H1 (cell line): Measurements from ENCODE around the gene CABP4. TPM values are rescaled to one million over a fixed set of nuclear protein-coding genes. Genes with fewer than 3 reads are reported as not detected.

Source experiments
- CTCF ChIA-PET: fragments of 300-600 bp; sonication (Branson Sonifier 250); formaldehyde crosslinking; loops from one replicate; lab custom pipeline; 2021; ENCODE audit not compliant: partially characterized antibody; lab: Charles Lee
- POLR2A ChIA-PET: fragments of 300-600 bp; sonication (Branson Sonifier 250); formaldehyde crosslinking; loops from one replicate; lab custom pipeline; 2021; ENCODE audit warnings: inconsistent platforms; ENCODE audit not compliant: partially characterized antibody; lab: Charles Lee
- DNase-seq, 2 experiments: peaks; one replicate each; pipeline versions ENCODE4 v3.0.0 to v3.0.0-alpha.2; 2010 to 2022; ENCODE audit warnings: low spot score in 2 of 2, low read depth in 1 of 2, mixed read lengths in 1 of 2
- FAIRE-seq: peaks from 2 replicates; lab custom pipeline; 2011; peaks lifted over from hg19 to GRCh38; lab: Jason Lieb, UNC
- H2AFZ ChIP-seq: 2 replicates; pipeline ENCODE4 v1.8.1; 2012; ENCODE audit warnings: low read length, inconsistent platforms
- H2AK5ac ChIP-seq: 2 replicates; pipeline ENCODE4 v1.6.1; 2013; ENCODE audit warnings: low read depth, low read length
- H2BK120ac ChIP-seq: replicated peaks from 2 replicates; pipeline ENCODE3; 2013; ENCODE audit warnings: low read depth, low read length, inconsistent platforms
- H2BK12ac ChIP-seq: 2 replicates; pipeline ENCODE4 v1.6.1; 2013; ENCODE audit warnings: low read depth, low read length
- H2BK15ac ChIP-seq: 2 replicates; pipeline ENCODE4 v1.6.1; 2013; ENCODE audit warnings: low read length
- H2BK20ac ChIP-seq: 2 replicates; pipeline ENCODE4 v1.6.1; 2013; ENCODE audit warnings: low read length
- H2BK5ac ChIP-seq: 2 replicates; pipeline ENCODE4 v1.6.1; 2013; ENCODE audit warnings: low read depth, low read length
- H3K14ac ChIP-seq: 2 replicates; pipeline ENCODE4 v1.6.1; 2013; ENCODE audit warnings: inconsistent platforms; ENCODE audit not compliant: insufficient read length
- H3K18ac ChIP-seq: 2 replicates; pipeline ENCODE4 v1.6.1; 2013; ENCODE audit warnings: low read length; ENCODE audit errors: extremely low read depth
- H3K23ac ChIP-seq: 2 replicates; pipeline ENCODE4 v1.6.1; 2013; ENCODE audit warnings: inconsistent platforms; ENCODE audit not compliant: insufficient read length
- H3K23me2 ChIP-seq: 2 replicates; pipeline ENCODE4 v1.6.1; 2013; ENCODE audit warnings: low read depth, low read length
- H3K27ac ChIP-seq: 2 replicates; pipeline ENCODE4 v1.6.1; 2011; ENCODE audit warnings: low read depth, low read length, inconsistent platforms
- H3K27me3 ChIP-seq, 4 experiments: replicated peaks in 1 of 4; 1 replicate in 1 of 4; 2 replicates in 3 of 4; pipeline versions ENCODE4 v1.6.1 to v1.8.1; 2011 to 2013; ENCODE audit warnings: low read length in 3 of 4, mild to moderate bottlenecking in 3 of 4, inconsistent platforms in 2 of 4, mixed read lengths in 2 of 4, moderate library complexity in 1 of 4; ENCODE audit not compliant: control insufficient read depth in 3 of 4, insufficient read depth in 3 of 4; ENCODE audit errors: extremely low read depth in 1 of 4
- H3K36me3 ChIP-seq, 4 experiments: 2 replicates each; pipeline versions ENCODE4 v1.6.1 to v1.8.1; 2011 to 2013; ENCODE audit warnings: mild to moderate bottlenecking in 4 of 4, low read length in 3 of 4, moderate library complexity in 2 of 4, control low read depth in 1 of 4, inconsistent platforms in 1 of 4; ENCODE audit not compliant: insufficient read depth in 4 of 4, control insufficient read depth in 2 of 4
- H3K4ac ChIP-seq: replicated peaks from 2 replicates; pipeline ENCODE3; 2013; ENCODE audit warnings: low read length, low read depth, mixed read lengths, inconsistent platforms; ENCODE audit not compliant: insufficient read length
- H3K4me1 ChIP-seq, 4 experiments: replicated peaks in 1 of 4; 1 replicate in 1 of 4; 2 replicates in 3 of 4; pipeline versions ENCODE4 v1.6.1 to v1.8.1; 2011 to 2013; ENCODE audit warnings: low read length in 3 of 4, inconsistent platforms in 2 of 4, mixed read lengths in 1 of 4; ENCODE audit not compliant: insufficient read depth in 4 of 4, control insufficient read depth in 3 of 4
- H3K4me2 ChIP-seq, 2 experiments: 2 replicates each; pipeline versions ENCODE4 v1.6.1 to v1.8.1; 2011 to 2013; ENCODE audit warnings: low read depth in 2 of 2, low read length in 2 of 2, control low read depth in 1 of 2, inconsistent platforms in 1 of 2, mild to moderate bottlenecking in 1 of 2; ENCODE audit not compliant: insufficient read depth in 1 of 2
- H3K4me3 ChIP-seq, 4 experiments: fragments of 200-600, 300-600 bp in 1 of 4; sonication (generic), shearing (Covaris generic), sonication (Bioruptor Twin) in 1 of 4; 2 replicates each; pipeline versions ENCODE4 v1.5.1 to v1.8.1; 2011 to 2016; ENCODE audit warnings: low read length in 4 of 4, low read depth in 3 of 4, control low read depth in 2 of 4, inconsistent platforms in 2 of 4, mild to moderate bottlenecking in 2 of 4, mixed read lengths in 1 of 4, moderate library complexity in 1 of 4; ENCODE audit not compliant: insufficient read depth in 2 of 4; ENCODE audit errors: extremely low read depth in 1 of 4
- H3K56ac ChIP-seq: replicated peaks from 2 replicates; pipeline ENCODE3; 2013; ENCODE audit warnings: low read depth, mild to moderate bottlenecking, mixed read lengths, low read length, inconsistent platforms; ENCODE audit not compliant: insufficient read length
- H3K79me1 ChIP-seq: 2 replicates; pipeline ENCODE4 v1.6.1; 2013; ENCODE audit warnings: low read depth, low read length, control low read depth
- H3K79me2 ChIP-seq, 2 experiments: 2 replicates each; pipeline versions ENCODE4 v1.6.1 to v1.8.1; 2012 to 2013; ENCODE audit warnings: low read length in 2 of 2, mild to moderate bottlenecking in 2 of 2, inconsistent platforms in 1 of 2; ENCODE audit not compliant: insufficient read depth in 2 of 2, control insufficient read depth in 1 of 2
- H3K9ac ChIP-seq, 4 experiments: replicated peaks in 1 of 4; 1 replicate in 1 of 4; 2 replicates in 3 of 4; pipeline versions ENCODE4 v1.6.1 to v1.8.1; 2011 to 2013; ENCODE audit warnings: low read depth in 3 of 4, low read length in 3 of 4, control low read depth in 2 of 4, mild to moderate bottlenecking in 2 of 4, moderate library complexity in 2 of 4, inconsistent platforms in 1 of 4; ENCODE audit errors: extremely low read depth in 1 of 4
- H3K9me3 ChIP-seq, 2 experiments: 2 replicates each; pipeline versions ENCODE4 v1.6.1 to v1.8.1; 2012 to 2013; ENCODE audit warnings: mild to moderate bottlenecking in 2 of 2, moderate library complexity in 2 of 2, control low read depth in 1 of 2, inconsistent platforms in 1 of 2, low read depth in 1 of 2, low read length in 1 of 2, mixed read lengths in 1 of 2; ENCODE audit not compliant: insufficient read depth in 2 of 2
- H4K20me1 ChIP-seq, 2 experiments: replicated peaks in 1 of 2; 2 replicates each; pipeline versions ENCODE3 to v1.8.1; 2011 to 2013; ENCODE audit warnings: inconsistent platforms in 2 of 2, low read length in 2 of 2, mild to moderate bottlenecking in 1 of 2; ENCODE audit not compliant: insufficient read depth in 2 of 2, control insufficient read depth in 1 of 2
- H4K5ac ChIP-seq: 2 replicates; pipeline ENCODE4 v1.6.1; 2013; ENCODE audit warnings: low read length, low read depth, mixed read lengths, inconsistent platforms; ENCODE audit not compliant: insufficient read length
- H4K8ac ChIP-seq: 2 replicates; pipeline ENCODE4 v1.8.0; 2013; ENCODE audit warnings: mild to moderate bottlenecking, moderate library complexity, low read length, inconsistent platforms; ENCODE audit not compliant: insufficient read depth; ENCODE audit errors: extremely low read depth
- H4K91ac ChIP-seq: replicated peaks from 2 replicates; pipeline ENCODE3; 2013; ENCODE audit warnings: low read length, mixed read lengths, inconsistent platforms; ENCODE audit not compliant: insufficient read length
- BACH1 ChIP-seq: IDR thresholded peaks from 2 replicates; pipeline ENCODE4 v1.6.1; 2012; ENCODE audit warnings: low read length, improper control_type of control experiment
- EP300 ChIP-seq, 2 experiments: IDR thresholded peaks; 1 replicate in 1 of 2; 2 replicates in 1 of 2; pipeline ENCODE4 v1.6.1; 2011 to 2012; ENCODE audit warnings: low read depth in 2 of 2, low read length in 2 of 2, mild to moderate bottlenecking in 2 of 2, borderline replicate concordance in 1 of 2, inconsistent platforms in 1 of 2, moderate library complexity in 1 of 2
- MAX ChIP-seq: IDR thresholded peaks from 2 replicates; pipeline ENCODE4 v1.6.1; 2012; ENCODE audit warnings: inconsistent platforms
- SUZ12 ChIP-seq: fragments of 200-600 bp; sonication (generic); IDR thresholded peaks from 2 replicates; pipeline ENCODE4 v1.6.1; 2012; ENCODE audit warnings: mild to moderate bottlenecking, inconsistent platforms, low read length, moderate library complexity, mixed read lengths
- TBP ChIP-seq: IDR thresholded peaks from 2 replicates; pipeline ENCODE4 v1.6.1; 2011; ENCODE audit warnings: low read depth, low read length, improper control_type of control experiment
- WGBS, 2 experiments: shearing (Covaris generic) in 1 of 2; methylation state at CpG; one replicate each; pipeline versions ENCODE4 v1.1.6 to v1.1.7; 2013 to 2015; ENCODE audit warnings: low lambda C conversion rate in 2 of 2, mixed read lengths in 2 of 2, inconsistent platforms in 1 of 2, low coverage in 1 of 2, missing lambda C conversion rate in 1 of 2; ENCODE audit not compliant: insufficient replicate concordance in 2 of 2, insufficient coverage in 1 of 2, insufficient read length in 1 of 2; ENCODE audit errors: extremely low coverage in 1 of 2, missing lambda C conversion rate in 1 of 2; 5-methylcytosine and 5-hydroxymethylcytosine counted together
- polyA plus RNA-seq, 7 experiments: library from polyadenylated mRNA; depleted of rRNA in 3 of 7; stranded (reverse) in 5 of 7; unstranded in 2 of 7; fragments of >200 nt in 5 of 7; fragments of 200-250 nt in 2 of 7; gene quantifications; 1 replicate in 5 of 7; 2 replicates in 1 of 7; 4 replicates in 1 of 7; pipeline versions ENCODE4 v1.2.1 to v1.2.3, GENCODE V29; 2011 to 2013; ENCODE audit warnings: missing spikeins in 2 of 7, mixed read lengths in 2 of 7
- total RNA-seq: library from RNA; stranded (reverse); fragmentation: NEBNext Ultra II Directional; extraction: Animal tissue kit (Norgen Biotek cat#: 25700); gene quantifications from 2 replicates; pipeline ENCODE4 v1.2.1, GENCODE V29; 2021

The CABP4 gene
- total and polyA plus RNA-seq, 2 of the 8 experiments (the other 6 are each of a cell fraction or from before 2014, with no cell fraction given) = not detected

- Histone ChIP-seq H3K18ac (no peak overlapping the region; the same call in 1 of the 2 replicates), H3K4me1 (peaks cover 2 to 14% (median 6%) of the 10 kb centered on the region in 4 experiments; a peak in 6 of 7 replicates), H3K79me2 (peaks cover 0 to 3% of the 10 kb centered on the region in 2 experiments; a peak in 2 of 4 replicates), H3K36me3 (no peaks in the 10 kb centered on the region), H3K9ac (no peak overlapping the region; a peak in 2 of 7 replicates), H4K20me1 (peaks cover 0 to 3% of the 10 kb centered on the region in 2 experiments), H3K23ac (no peak overlapping the region), H2AK5ac (peak overlapping the region; percentile 60; the same call in 1 of the 2 replicates), H3K23me2 (peaks cover 6% of the 10 kb centered on the region), H4K8ac (peak overlapping the region; percentile 95), H2BK15ac (peak overlapping the region; percentile 72; the same call in 1 of the 2 replicates), H3K27ac (no peak overlapping the region), H3K4me2 (peak overlapping the region; percentile 69 to 70; a peak in 3 of 4 replicates), H3K56ac (no peak overlapping the region), H2BK5ac (peak overlapping the region; percentile 35; the same call in 1 of the 2 replicates), H4K5ac (no peak overlapping the region), H2BK120ac (no peak overlapping the region), H3K9me3 (no peaks in the 10 kb centered on the region), H2BK20ac (no peak overlapping the region), H3K4ac (peak overlapping the region; percentile 67), H2BK12ac (peak overlapping the region; percentile 75; the same call in 1 of the 2 replicates), H3K79me1 (peaks cover 2% of the 10 kb centered on the region), H4K91ac (peak overlapping the region; percentile 45), H2AFZ (no peak overlapping the region), H3K14ac (no peak overlapping the region), H3K27me3 (no peaks in the 10 kb centered on the region), H3K4me3 (peak overlapping the region in 1 of 4 experiments; percentile 91; a peak in 2 of 8 replicates)
- ChIA-PET POLR2A (interaction anchor here (1.0 kb wide), 1 partner anchor 24 kb away, joined by 4 read pairs; no protein-coding TSS in a partner anchor), CTCF (interaction anchor here (0.9 to 1.0 kb wide), 2 partner anchors 21 to 153 kb away, joined by 3 read pairs; partner anchors contain the start of gene CORO1B)
- FAIRE-seq (no peak), DNase-seq (no peak)
- WGBS, 2 experiments = 92% methylated on average over 19 of the region's 20 CpGs; no CpG with 5 or more reads in 1 of the 2 experiments
- no peak for TF ChIP-seq MAX
- no peak for TF ChIP-seq SUZ12
- no peak for TF ChIP-seq EP300 (IDR thresholded peaks at IDR 0.05; ENCODE audit: borderline replicate concordance in 1 of 2, low read depth in 2 of 2, low read length in 2 of 2)
- no peak for TF ChIP-seq BACH1
- no peak for TF ChIP-seq TBP
Observed at GRCh38 chr11:67463680-67464410, 8.7 kb downstream of the CABP4 start.
